SK-N-SH treated with all-trans-retinoic acid at 6 μM for 48 hours (cell line): ENCODE data around the gene ACKR2.
A peak's percentile ranks its signal among the peaks of the same experiment; 100 is the strongest.

ENCODE experiments used
- ATAC-seq: fragments of 200-7000 bp; cut with Tn5 transposase; 3 replicates; pipeline ENCODE4 v1.9.1; 2020; ENCODE audit warnings: mild to moderate bottlenecking, moderate library complexity
- CSRNP3 ChIP-seq: fragments of 250-450 bp; sonication (Bioruptor Pico); IDR thresholded peaks from 2 replicates; pipeline ENCODE4 v1.5.1; 2021; ENCODE audit warnings: mild to moderate bottlenecking, moderate library complexity
- ESRRG ChIP-seq: fragments of 250-450 bp; sonication (Bioruptor Pico); IDR thresholded peaks from 2 replicates; pipeline ENCODE4 v1.6.1; 2021; ENCODE audit warnings: mild to moderate bottlenecking
- GLIS3 ChIP-seq: fragments of 250-450 bp; sonication (Bioruptor Pico); IDR thresholded peaks from 2 replicates; pipeline ENCODE4 v1.5.0; 2020; ENCODE audit warnings: mild to moderate bottlenecking, moderate library complexity
- ISL1 ChIP-seq: fragments of 250-450 bp; sonication (Bioruptor Pico); IDR thresholded peaks from 2 replicates; pipeline ENCODE4 v2.1.2; 2022; ENCODE audit warnings: mild to moderate bottlenecking, moderate library complexity
- OSR1 ChIP-seq: fragments of 250-450 bp; sonication (Bioruptor Pico); IDR thresholded peaks from 2 replicates; pipeline ENCODE4 v1.8.0; 2022; ENCODE audit warnings: moderate library complexity, mild to moderate bottlenecking, inconsistent platforms
- PATZ1 ChIP-seq: fragments of 250-450 bp; sonication (Bioruptor Pico); IDR thresholded peaks from 2 replicates; pipeline ENCODE4 v1.8.0; 2020; ENCODE audit warnings: mild to moderate bottlenecking, moderate library complexity, borderline replicate concordance
- POU6F1 ChIP-seq: fragments of 250-450 bp; sonication (Bioruptor Pico); IDR thresholded peaks from 2 replicates; pipeline ENCODE4 v1.8.0; 2021; ENCODE audit warnings: low read depth, mild to moderate bottlenecking, moderate library complexity, borderline replicate concordance
- PPARA ChIP-seq: fragments of 250-450 bp; sonication (Bioruptor Pico); IDR thresholded peaks from 2 replicates; pipeline ENCODE4 v1.5.0; 2020; ENCODE audit warnings: mild to moderate bottlenecking, borderline replicate concordance
- RARB ChIP-seq: fragments of 250-450 bp; sonication (Bioruptor Pico); IDR thresholded peaks from 2 replicates; pipeline ENCODE4 v1.8.0; 2021; ENCODE audit warnings: mild to moderate bottlenecking, moderate library complexity
- SNAI2 ChIP-seq: fragments of 250-450 bp; sonication (Bioruptor Pico); IDR thresholded peaks from 2 replicates; pipeline ENCODE4 v1.5.0; 2020; ENCODE audit warnings: mild to moderate bottlenecking, moderate library complexity
- ZC3H10 ChIP-seq: fragments of 250-450 bp; sonication (Bioruptor Pico); IDR thresholded peaks from 2 replicates; pipeline ENCODE4 v1.5.1; 2021; ENCODE audit warnings: mild to moderate bottlenecking, moderate library complexity
- ZFP3 ChIP-seq: fragments of 250-450 bp; sonication (Bioruptor Pico); IDR thresholded peaks from 2 replicates; pipeline ENCODE4 v1.5.0; 2020; ENCODE audit warnings: mild to moderate bottlenecking, moderate library complexity
- ZFP30 ChIP-seq: fragments of 450-650 bp; formaldehyde crosslinking; IDR thresholded peaks from 2 replicates; pipeline ENCODE4 v1.5.0; 2022; ENCODE audit warnings: mild to moderate bottlenecking, moderate library complexity
- ZNF565 ChIP-seq: fragments of 450-650 bp; formaldehyde crosslinking; conservative IDR thresholded peaks from 2 replicates; pipeline ENCODE4 v1.5.0; 2020; ENCODE audit warnings: low read depth, mild to moderate bottlenecking, moderate library complexity
- ZNF70 ChIP-seq: fragments of 450-650 bp; formaldehyde crosslinking; IDR thresholded peaks from 2 replicates; pipeline ENCODE4 v1.5.0; 2020; ENCODE audit warnings: mild to moderate bottlenecking, moderate library complexity
- ZNF8 ChIP-seq: fragments of 450-650 bp; formaldehyde crosslinking; IDR thresholded peaks from 2 replicates; pipeline ENCODE4 v1.5.0; 2020; ENCODE audit warnings: mild to moderate bottlenecking, moderate library complexity
- TF ChIP-seq, protein P1 (sequence below): fragments of 250-450 bp; sonication (Bioruptor Pico); IDR thresholded peaks from 2 replicates; pipeline ENCODE4 v1.5.0; 2020; ENCODE audit warnings: mild to moderate bottlenecking, moderate library complexity
- TF ChIP-seq, protein P2 (sequence below): fragments of 250-450 bp; sonication (Bioruptor Pico); IDR thresholded peaks from 2 replicates; pipeline ENCODE4 v1.5.1; 2020; ENCODE audit warnings: low read depth, mild to moderate bottlenecking, moderate library complexity

Gene ACKR2

DNA sequence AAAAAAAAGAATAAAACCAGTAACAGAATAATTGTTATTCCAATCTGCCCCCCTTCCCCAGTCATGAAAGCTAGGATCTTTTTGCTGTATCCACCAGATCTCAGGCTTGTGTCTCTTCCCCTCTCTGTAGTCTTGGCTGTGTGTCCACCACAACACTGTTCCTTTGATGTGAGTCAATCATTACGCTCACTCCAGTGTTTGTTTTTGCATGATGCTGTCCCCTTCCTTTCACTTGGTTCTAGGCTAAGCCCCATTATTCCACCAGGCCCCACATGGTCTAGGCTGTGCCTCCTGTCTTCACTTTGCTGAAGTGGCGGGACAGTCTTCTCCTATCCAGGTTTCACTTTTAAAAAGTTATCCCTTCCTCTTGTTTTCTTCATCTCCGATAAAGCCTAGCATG is 13.6 kb downstream of the ACKR2 start:
- TF ChIP-seq ZNF8 (CRISPR knock-in tag): no peak
- TF ChIP-seq POU6F1 (CRISPR knock-in tag): no peak
- no peak for TF ChIP-seq ISL1 (CRISPR knock-in tag)
- TF ChIP-seq, protein P1, sequence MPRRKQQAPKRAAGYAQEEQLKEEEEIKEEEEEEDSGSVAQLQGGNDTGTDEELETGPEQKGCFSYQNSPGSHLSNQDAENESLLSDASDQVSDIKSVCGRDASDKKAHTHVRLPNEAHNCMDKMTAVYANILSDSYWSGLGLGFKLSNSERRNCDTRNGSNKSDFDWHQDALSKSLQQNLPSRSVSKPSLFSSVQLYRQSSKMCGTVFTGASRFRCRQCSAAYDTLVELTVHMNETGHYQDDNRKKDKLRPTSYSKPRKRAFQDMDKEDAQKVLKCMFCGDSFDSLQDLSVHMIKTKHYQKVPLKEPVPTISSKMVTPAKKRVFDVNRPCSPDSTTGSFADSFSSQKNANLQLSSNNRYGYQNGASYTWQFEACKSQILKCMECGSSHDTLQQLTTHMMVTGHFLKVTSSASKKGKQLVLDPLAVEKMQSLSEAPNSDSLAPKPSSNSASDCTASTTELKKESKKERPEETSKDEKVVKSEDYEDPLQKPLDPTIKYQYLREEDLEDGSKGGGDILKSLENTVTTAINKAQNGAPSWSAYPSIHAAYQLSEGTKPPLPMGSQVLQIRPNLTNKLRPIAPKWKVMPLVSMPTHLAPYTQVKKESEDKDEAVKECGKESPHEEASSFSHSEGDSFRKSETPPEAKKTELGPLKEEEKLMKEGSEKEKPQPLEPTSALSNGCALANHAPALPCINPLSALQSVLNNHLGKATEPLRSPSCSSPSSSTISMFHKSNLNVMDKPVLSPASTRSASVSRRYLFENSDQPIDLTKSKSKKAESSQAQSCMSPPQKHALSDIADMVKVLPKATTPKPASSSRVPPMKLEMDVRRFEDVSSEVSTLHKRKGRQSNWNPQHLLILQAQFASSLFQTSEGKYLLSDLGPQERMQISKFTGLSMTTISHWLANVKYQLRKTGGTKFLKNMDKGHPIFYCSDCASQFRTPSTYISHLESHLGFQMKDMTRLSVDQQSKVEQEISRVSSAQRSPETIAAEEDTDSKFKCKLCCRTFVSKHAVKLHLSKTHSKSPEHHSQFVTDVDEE (CRISPR knock-in tag): no peak
- TF ChIP-seq, protein P2, sequence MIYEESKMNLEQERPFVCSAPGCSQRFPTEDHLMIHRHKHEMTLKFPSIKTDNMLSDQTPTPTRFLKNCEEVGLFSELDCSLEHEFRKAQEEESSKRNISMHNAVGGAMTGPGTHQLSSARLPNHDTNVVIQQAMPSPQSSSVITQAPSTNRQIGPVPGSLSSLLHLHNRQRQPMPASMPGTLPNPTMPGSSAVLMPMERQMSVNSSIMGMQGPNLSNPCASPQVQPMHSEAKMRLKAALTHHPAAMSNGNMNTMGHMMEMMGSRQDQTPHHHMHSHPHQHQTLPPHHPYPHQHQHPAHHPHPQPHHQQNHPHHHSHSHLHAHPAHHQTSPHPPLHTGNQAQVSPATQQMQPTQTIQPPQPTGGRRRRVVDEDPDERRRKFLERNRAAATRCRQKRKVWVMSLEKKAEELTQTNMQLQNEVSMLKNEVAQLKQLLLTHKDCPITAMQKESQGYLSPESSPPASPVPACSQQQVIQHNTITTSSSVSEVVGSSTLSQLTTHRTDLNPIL (CRISPR knock-in tag): no peak
- no peak for TF ChIP-seq RARB (CRISPR knock-in tag)
- no peak for TF ChIP-seq ZC3H10 (CRISPR knock-in tag)
- no peak for TF ChIP-seq ZNF565 (CRISPR knock-in tag)
- no peak for TF ChIP-seq ESRRG (CRISPR knock-in tag)
- TF ChIP-seq OSR1: no peak

GRCh38 chr3:42823351-42823750 is 14.1 kb downstream of the ACKR2 start:
- TF ChIP-seq PPARA (CRISPR knock-in tag): no peak
- TF ChIP-seq CSRNP3: no peak

More for the DNA sequence above, 13.6 kb downstream of the ACKR2 start:
- no peak; the same call in 2 of the 3 replicates for ATAC-seq

GRCh38 chr3:42826141-42826540 is 16.9 kb downstream of the ACKR2 start:
- no peak for ATAC-seq
- TF ChIP-seq ISL1 (CRISPR knock-in tag) (no peak), ZNF70 (no peak), CSRNP3 (no peak), ZNF8 (CRISPR knock-in tag) (no peak), ESRRG (CRISPR knock-in tag) (no peak), ZC3H10 (CRISPR knock-in tag) (no peak), PPARA (CRISPR knock-in tag) (no peak), SNAI2 (CRISPR knock-in tag) (no peak), ZFP30 (CRISPR knock-in tag) (no peak), ZFP3 (CRISPR knock-in tag) (no peak), OSR1 (no peak), GLIS3 (CRISPR knock-in tag) (no peak), POU6F1 (CRISPR knock-in tag) (no peak), PATZ1 (CRISPR knock-in tag) (no peak)
- TF ChIP-seq, protein P2 (CRISPR knock-in tag): no peak
- TF ChIP-seq, protein P1 (CRISPR knock-in tag): no peak

More at GRCh38 chr3:42823351-42823750, 14.1 kb downstream of the ACKR2 start:
- ATAC-seq: 0 out of 3 replicates have a peak, but pooled peaks have one; percentile 14
